K562 (cell line): Measurements from ENCODE around the gene PPARG.

Experiments used
- CXXC5 ChIP-seq: fragments of 250-450 bp; sonication (Bioruptor Pico); IDR thresholded peaks from 2 replicates; pipeline ENCODE4 v1.8.0; 2022; ENCODE audit warnings: inconsistent platforms, mild to moderate bottlenecking, moderate library complexity
- KAT7 ChIP-seq: sonication (generic); formaldehyde crosslinking; IDR thresholded peaks from 2 replicates; pipeline ENCODE4 v1.8.0; 2022; ENCODE audit warnings: missing genetic modification reagents, mild to moderate bottlenecking, borderline replicate concordance
- RAD21 ChIP-seq, 2 experiments: fragments of 250-450 bp in 1 of 2; fragments of 450-650 bp in 1 of 2; sonication (Bioruptor Pico) in 1 of 2; formaldehyde crosslinking in 1 of 2; IDR thresholded peaks in 1 of 2; conservative IDR thresholded peaks in 1 of 2; 2 replicates each; pipeline versions ENCODE4 v1.4.0 to v1.8.0; 2020 to 2022; ENCODE audit warnings: mild to moderate bottlenecking in 2 of 2, moderate library complexity in 1 of 2
- YY1 ChIP-seq, 3 experiments: IDR thresholded peaks; 2 replicates each; pipeline ENCODE4 v1.6.1; 2011; ENCODE audit warnings: low read length in 2 of 3, mild to moderate bottlenecking in 2 of 3, moderate library complexity in 2 of 3, borderline replicate concordance in 1 of 3, control low read depth in 1 of 3, low read depth in 1 of 3; ENCODE audit not compliant: insufficient read depth in 3 of 3, insufficient replicate concordance in 2 of 3, control insufficient read depth in 1 of 3, insufficient read length in 1 of 3; ENCODE audit errors: extremely low read depth in 1 of 3

GRCh38 chr3:12328132-12328836 lies 39.4 kb downstream of the PPARG start:
- TF ChIP-seq YY1 (IDR thresholded peaks at IDR 0.05; ENCODE audit: borderline replicate concordance in 1 of 3, control insufficient read depth in 1 of 3, extremely low read depth in 1 of 3, insufficient read depth in 3 of 3, insufficient read length in 1 of 3, insufficient replicate concordance in 2 of 3, low read depth in 1 of 3, low read length in 2 of 3) = no peak
- TF ChIP-seq CXXC5 (CRISPR knock-in tag) = no peak
- no peak for TF ChIP-seq KAT7
- TF ChIP-seq RAD21 (CRISPR knock-in tag; conservative IDR thresholded peaks at IDR 0.05 in 1 of 2, IDR thresholded peaks at IDR 0.05 in 1 of 2) = no peak
